ENCODE data around the gene RBP3. TPM values are rescaled to one million over a fixed set of nuclear protein-coding genes. Genes with fewer than 3 reads are reported as not detected.

RBP3 gene
- total RNA-seq, 1 experiment from 2014 or later: not detected

DNA sequence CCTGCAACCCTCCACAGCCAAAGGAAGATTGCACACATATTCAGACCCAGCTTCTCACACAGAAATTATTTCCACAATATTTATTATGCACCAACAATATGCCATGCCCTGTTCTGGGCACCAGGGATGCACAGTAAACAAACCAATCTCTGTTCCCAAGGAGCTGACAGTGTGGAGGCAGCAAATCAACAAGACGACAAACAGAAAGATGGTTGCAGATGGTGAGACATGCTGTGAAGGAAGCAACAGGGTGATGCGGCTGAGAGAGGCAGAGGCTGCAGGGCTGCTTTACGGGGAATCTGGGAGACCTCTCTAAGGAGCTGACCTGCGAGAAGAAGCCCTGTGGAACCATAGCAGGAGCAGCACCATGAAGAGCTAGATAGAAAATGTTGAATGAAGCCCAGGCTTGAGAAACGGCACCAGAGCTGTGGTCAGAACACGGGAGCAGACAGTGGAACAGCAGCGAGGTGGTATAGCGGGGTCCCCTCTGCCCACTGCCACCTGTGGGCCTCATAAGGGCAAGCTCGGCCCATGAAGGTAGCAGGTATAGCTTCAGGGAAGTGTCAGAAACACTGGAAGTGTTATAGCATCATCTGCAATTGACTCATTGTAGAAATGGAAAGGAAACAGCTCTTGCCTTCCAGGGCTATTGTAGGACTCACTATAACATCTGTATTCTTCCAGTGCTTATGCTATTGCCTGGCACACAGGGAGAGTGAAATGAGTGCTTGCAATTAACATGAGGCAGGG lies 17.4 kb downstream of the RBP3 start:
- ATAC-seq (no peak), DNase-seq (ENCODE audit: low read depth, low spot score) (no peak)
- Histone ChIP-seq H3K79me2 (ENCODE audit: insufficient read depth, low read length) (no peaks in the 10 kb centered on the region), H3K9ac (ENCODE audit: low read length) (no peak overlapping the region), H3K36me3 (ENCODE audit: control insufficient read depth in 1 of 2, insufficient read depth in 2 of 2, low read length in 2 of 2) (no peaks in the 10 kb centered on the region), H4K20me1 (ENCODE audit: insufficient read depth) (no peaks in the 10 kb centered on the region), H3K4me3 (replicated peaks in 1 of 2; ENCODE audit: low read depth in 1 of 2, low read length in 2 of 2) (no peak overlapping the region), H3K9me2 (ENCODE audit: insufficient read depth) (no peaks in the 10 kb centered on the region), H3K9me3 (ENCODE audit: control insufficient read depth in 1 of 2, insufficient read depth in 1 of 2, low read depth in 1 of 2, low read length in 2 of 2) (no peaks in the 10 kb centered on the region), H3K4me2 (ENCODE audit: low read length) (no peak overlapping the region), H2AFZ (ENCODE audit: low read depth, low read length, poor library complexity, severe bottlenecking) (no peak overlapping the region), H3K27me3 (ENCODE audit: insufficient read depth, low read length) (no peaks in the 10 kb centered on the region), H3K27ac (ENCODE audit: low read depth, low read length) (no peak overlapping the region), H3K4me1 (ENCODE audit: control insufficient read depth in 1 of 2, insufficient read depth in 2 of 2, low read length in 2 of 2) (peaks cover 0 to 18% of the 10 kb centered on the region in 2 experiments; a peak in 1 of 4 replicates)
- no TSS peak for BruUV-seq (replicated peaks)
- intact Hi-C loops (cut with micrococcal nuclease): no loop called here
- ChIA-PET POLR2A (no interaction called here), CTCF (interaction anchor here (1.3 kb wide), 1 partner anchor 39 kb away, joined by 3 read pairs; no protein-coding TSS in a partner anchor), RAD21 (ENCODE audit: low non-redundant PET in 1 of 2, low total read pairs in 2 of 2, uncharacterized antibody in 2 of 2, unreplicated experiment in 2 of 2) (no interaction called here)
- TF ChIP-seq EGR1 (IDR thresholded peaks at IDR 0.05; ENCODE audit: low read depth) (no peak), ELF1 (IDR thresholded peaks at IDR 0.05; ENCODE audit: borderline replicate concordance, low read depth) (no peak), RAD21 (IDR thresholded peaks at IDR 0.05; ENCODE audit: low read depth) (no peak), POLR2A (IDR thresholded peaks at IDR 0.05; ENCODE audit: borderline replicate concordance, extremely low read depth, insufficient read depth, insufficient read length) (no peak), ZNF274 (IDR thresholded peaks at IDR 0.05; ENCODE audit: low read depth, low read length) (no peak), ZFX (IDR thresholded peaks at IDR 0.05) (no peak), POLR2AphosphoS5 (IDR thresholded peaks at IDR 0.05; ENCODE audit: low read depth, low read length) (no peak), SP1 (IDR thresholded peaks at IDR 0.05; ENCODE audit: low read depth) (no peak)
- TF ChIP-seq, protein P1, sequence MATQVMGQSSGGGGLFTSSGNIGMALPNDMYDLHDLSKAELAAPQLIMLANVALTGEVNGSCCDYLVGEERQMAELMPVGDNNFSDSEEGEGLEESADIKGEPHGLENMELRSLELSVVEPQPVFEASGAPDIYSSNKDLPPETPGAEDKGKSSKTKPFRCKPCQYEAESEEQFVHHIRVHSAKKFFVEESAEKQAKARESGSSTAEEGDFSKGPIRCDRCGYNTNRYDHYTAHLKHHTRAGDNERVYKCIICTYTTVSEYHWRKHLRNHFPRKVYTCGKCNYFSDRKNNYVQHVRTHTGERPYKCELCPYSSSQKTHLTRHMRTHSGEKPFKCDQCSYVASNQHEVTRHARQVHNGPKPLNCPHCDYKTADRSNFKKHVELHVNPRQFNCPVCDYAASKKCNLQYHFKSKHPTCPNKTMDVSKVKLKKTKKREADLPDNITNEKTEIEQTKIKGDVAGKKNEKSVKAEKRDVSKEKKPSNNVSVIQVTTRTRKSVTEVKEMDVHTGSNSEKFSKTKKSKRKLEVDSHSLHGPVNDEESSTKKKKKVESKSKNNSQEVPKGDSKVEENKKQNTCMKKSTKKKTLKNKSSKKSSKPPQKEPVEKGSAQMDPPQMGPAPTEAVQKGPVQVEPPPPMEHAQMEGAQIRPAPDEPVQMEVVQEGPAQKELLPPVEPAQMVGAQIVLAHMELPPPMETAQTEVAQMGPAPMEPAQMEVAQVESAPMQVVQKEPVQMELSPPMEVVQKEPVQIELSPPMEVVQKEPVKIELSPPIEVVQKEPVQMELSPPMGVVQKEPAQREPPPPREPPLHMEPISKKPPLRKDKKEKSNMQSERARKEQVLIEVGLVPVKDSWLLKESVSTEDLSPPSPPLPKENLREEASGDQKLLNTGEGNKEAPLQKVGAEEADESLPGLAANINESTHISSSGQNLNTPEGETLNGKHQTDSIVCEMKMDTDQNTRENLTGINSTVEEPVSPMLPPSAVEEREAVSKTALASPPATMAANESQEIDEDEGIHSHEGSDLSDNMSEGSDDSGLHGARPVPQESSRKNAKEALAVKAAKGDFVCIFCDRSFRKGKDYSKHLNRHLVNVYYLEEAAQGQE (IDR thresholded peaks at IDR 0.05; ENCODE audit: low read depth): no peak
- TF ChIP-seq, protein P2, sequence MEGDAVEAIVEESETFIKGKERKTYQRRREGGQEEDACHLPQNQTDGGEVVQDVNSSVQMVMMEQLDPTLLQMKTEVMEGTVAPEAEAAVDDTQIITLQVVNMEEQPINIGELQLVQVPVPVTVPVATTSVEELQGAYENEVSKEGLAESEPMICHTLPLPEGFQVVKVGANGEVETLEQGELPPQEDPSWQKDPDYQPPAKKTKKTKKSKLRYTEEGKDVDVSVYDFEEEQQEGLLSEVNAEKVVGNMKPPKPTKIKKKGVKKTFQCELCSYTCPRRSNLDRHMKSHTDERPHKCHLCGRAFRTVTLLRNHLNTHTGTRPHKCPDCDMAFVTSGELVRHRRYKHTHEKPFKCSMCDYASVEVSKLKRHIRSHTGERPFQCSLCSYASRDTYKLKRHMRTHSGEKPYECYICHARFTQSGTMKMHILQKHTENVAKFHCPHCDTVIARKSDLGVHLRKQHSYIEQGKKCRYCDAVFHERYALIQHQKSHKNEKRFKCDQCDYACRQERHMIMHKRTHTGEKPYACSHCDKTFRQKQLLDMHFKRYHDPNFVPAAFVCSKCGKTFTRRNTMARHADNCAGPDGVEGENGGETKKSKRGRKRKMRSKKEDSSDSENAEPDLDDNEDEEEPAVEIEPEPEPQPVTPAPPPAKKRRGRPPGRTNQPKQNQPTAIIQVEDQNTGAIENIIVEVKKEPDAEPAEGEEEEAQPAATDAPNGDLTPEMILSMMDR (IDR thresholded peaks at IDR 0.05 in 2 of 3, conservative IDR thresholded peaks at IDR 0.05 in 1 of 3; ENCODE audit: borderline replicate concordance in 1 of 3, insufficient read depth in 1 of 3, low read depth in 2 of 3, low read length in 2 of 3): no peak
- TF ChIP-seq, protein P3, sequence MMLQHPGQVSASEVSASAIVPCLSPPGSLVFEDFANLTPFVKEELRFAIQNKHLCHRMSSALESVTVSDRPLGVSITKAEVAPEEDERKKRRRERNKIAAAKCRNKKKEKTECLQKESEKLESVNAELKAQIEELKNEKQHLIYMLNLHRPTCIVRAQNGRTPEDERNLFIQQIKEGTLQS (IDR thresholded peaks at IDR 0.05): no peak
- TF ChIP-seq, protein P4, sequence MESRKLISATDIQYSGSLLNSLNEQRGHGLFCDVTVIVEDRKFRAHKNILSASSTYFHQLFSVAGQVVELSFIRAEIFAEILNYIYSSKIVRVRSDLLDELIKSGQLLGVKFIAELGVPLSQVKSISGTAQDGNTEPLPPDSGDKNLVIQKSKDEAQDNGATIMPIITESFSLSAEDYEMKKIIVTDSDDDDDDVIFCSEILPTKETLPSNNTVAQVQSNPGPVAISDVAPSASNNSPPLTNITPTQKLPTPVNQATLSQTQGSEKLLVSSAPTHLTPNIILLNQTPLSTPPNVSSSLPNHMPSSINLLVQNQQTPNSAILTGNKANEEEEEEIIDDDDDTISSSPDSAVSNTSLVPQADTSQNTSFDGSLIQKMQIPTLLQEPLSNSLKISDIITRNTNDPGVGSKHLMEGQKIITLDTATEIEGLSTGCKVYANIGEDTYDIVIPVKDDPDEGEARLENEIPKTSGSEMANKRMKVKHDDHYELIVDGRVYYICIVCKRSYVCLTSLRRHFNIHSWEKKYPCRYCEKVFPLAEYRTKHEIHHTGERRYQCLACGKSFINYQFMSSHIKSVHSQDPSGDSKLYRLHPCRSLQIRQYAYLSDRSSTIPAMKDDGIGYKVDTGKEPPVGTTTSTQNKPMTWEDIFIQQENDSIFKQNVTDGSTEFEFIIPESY (IDR thresholded peaks at IDR 0.05; ENCODE audit: extremely low read depth, insufficient replicate concordance, low read length): no peak
